ENCODE data around the gene KIRREL1.

- TF ChIP-seq CTCF (conservative IDR thresholded peaks at IDR 0.05) = no peak
- no peak for TF ChIP-seq EZH2 (IDR thresholded peaks at IDR 0.05; ENCODE audit: low read depth)
Measured at GRCh38 chr1:158011714-158012113, 18.3 kb downstream of the KIRREL1 start.

Measured in PC-9 (cell line).